Liver (tissue), 3 donors: ENCODE data around the gene KLHL20.
"Not testable (repeated sequence)": the region's sequence is repeated elsewhere in the genome, so short reads cannot be mapped to it uniquely, and the experiment has no call there.

ENCODE experiments used
- EGR1 ChIP-seq, 2 donors: IDR thresholded peaks; 2 replicates each; pipeline ENCODE4 v1.6.1; 2016 to 2018; ENCODE audit warnings: antibody characterized with exemption in 2 of 2, low read depth in 2 of 2
- REST ChIP-seq: IDR thresholded peaks from 2 replicates; pipeline ENCODE4 v1.6.1; 2016; ENCODE audit warnings: antibody characterized with exemption, mild to moderate bottlenecking
- RXRA ChIP-seq, 2 donors: IDR thresholded peaks; 2 replicates each; pipeline ENCODE4 v1.6.1; 2017 to 2018; ENCODE audit warnings: antibody characterized with exemption in 2 of 2, mild to moderate bottlenecking in 1 of 2
- TAF1 ChIP-seq: conservative IDR thresholded peaks from 2 replicates; pipeline ENCODE4 v1.6.1; 2016; ENCODE audit warnings: antibody characterized with exemption, mild to moderate bottlenecking
- TF ChIP-seq, protein P1 (sequence below): fragments of 150-350 bp; IDR thresholded peaks from 2 replicates; pipeline ENCODE4 v1.5.1; 2017; ENCODE audit warnings: improper control_type of control experiment, low read depth, low read length; ENCODE audit not compliant: missing input control
- TF ChIP-seq, protein P2 (sequence below): IDR thresholded peaks from 2 replicates; pipeline ENCODE4 v1.6.1; 2016; ENCODE audit warnings: antibody characterized with exemption
- donor health status: healthy.
- donor health status: healthy.

DNA sequence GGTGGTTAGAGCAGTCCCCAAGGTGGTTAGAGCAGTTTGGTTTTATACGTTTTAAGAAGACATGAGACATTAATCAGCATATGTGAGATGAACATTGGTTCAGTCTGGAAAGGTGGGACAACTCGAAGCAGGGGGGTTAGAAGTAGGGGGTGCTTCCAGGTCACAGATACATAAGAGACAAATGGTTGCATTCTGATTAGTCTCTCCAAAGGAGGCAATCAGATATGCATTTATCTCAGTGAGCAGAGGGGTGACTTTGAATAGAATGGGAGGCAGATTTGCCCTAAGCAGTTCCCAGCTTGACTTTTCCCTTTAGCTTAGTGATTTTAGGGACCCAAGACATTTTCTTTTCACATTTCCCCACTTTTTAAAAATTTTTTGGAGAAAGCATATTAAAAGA lies 40.3 kb upstream of the KLHL20 start:
- TF ChIP-seq, protein P1, sequence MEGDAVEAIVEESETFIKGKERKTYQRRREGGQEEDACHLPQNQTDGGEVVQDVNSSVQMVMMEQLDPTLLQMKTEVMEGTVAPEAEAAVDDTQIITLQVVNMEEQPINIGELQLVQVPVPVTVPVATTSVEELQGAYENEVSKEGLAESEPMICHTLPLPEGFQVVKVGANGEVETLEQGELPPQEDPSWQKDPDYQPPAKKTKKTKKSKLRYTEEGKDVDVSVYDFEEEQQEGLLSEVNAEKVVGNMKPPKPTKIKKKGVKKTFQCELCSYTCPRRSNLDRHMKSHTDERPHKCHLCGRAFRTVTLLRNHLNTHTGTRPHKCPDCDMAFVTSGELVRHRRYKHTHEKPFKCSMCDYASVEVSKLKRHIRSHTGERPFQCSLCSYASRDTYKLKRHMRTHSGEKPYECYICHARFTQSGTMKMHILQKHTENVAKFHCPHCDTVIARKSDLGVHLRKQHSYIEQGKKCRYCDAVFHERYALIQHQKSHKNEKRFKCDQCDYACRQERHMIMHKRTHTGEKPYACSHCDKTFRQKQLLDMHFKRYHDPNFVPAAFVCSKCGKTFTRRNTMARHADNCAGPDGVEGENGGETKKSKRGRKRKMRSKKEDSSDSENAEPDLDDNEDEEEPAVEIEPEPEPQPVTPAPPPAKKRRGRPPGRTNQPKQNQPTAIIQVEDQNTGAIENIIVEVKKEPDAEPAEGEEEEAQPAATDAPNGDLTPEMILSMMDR: not testable (repeated sequence)
- TF ChIP-seq RXRA (IDR thresholded peaks at IDR 0.05); EGR1 (IDR thresholded peaks at IDR 0.05; ENCODE audit: low read depth in 2 of 2); REST; TAF1: not testable (repeated sequence)
- TF ChIP-seq, protein P2, sequence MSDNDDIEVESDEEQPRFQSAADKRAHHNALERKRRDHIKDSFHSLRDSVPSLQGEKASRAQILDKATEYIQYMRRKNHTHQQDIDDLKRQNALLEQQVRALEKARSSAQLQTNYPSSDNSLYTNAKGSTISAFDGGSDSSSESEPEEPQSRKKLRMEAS: not testable (repeated sequence)
